Measurements from ENCODE around the gene FOCAD.

GRCh38 chr9:20760246-20760891 lies 76.3 kb downstream of the FOCAD start:
- TF ChIP-seq CTCF (IDR thresholded peaks at IDR 0.05) (no peak), EZH2 (IDR thresholded peaks at IDR 0.05) (no peak)

Data from neural progenitor cell (in vitro differentiated cells).